Astrocyte of the spinal cord (primary cell): ENCODE results near the gene RFXAP.
A peak's percentile ranks its signal among the peaks of the same experiment; 100 is the strongest.

Source experiments
- DNase-seq: peaks from one replicate; pipeline ENCODE4 v3.0.0; 2011; ENCODE audit warnings: low read depth, low spot score
- H3K4me3 ChIP-seq: 2 replicates; pipeline ENCODE4 v1.5.1; 2011; ENCODE audit warnings: low read depth, mild to moderate bottlenecking, low read length, moderate library complexity
- CTCF ChIP-seq: IDR thresholded peaks from 2 replicates; pipeline ENCODE4 v1.5.1; 2012; ENCODE audit warnings: low read depth, mild to moderate bottlenecking, low read length, inconsistent platforms
- in situ Hi-C: cut with HindIII; loops from 2 replicates; pipeline ENCODE4 v1.10.0; 2017; ENCODE audit warnings: low sequenced_read_pairs

RFXAP gene, protein sequence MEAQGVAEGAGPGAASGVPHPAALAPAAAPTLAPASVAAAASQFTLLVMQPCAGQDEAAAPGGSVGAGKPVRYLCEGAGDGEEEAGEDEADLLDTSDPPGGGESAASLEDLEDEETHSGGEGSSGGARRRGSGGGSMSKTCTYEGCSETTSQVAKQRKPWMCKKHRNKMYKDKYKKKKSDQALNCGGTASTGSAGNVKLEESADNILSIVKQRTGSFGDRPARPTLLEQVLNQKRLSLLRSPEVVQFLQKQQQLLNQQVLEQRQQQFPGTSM

DNA sequence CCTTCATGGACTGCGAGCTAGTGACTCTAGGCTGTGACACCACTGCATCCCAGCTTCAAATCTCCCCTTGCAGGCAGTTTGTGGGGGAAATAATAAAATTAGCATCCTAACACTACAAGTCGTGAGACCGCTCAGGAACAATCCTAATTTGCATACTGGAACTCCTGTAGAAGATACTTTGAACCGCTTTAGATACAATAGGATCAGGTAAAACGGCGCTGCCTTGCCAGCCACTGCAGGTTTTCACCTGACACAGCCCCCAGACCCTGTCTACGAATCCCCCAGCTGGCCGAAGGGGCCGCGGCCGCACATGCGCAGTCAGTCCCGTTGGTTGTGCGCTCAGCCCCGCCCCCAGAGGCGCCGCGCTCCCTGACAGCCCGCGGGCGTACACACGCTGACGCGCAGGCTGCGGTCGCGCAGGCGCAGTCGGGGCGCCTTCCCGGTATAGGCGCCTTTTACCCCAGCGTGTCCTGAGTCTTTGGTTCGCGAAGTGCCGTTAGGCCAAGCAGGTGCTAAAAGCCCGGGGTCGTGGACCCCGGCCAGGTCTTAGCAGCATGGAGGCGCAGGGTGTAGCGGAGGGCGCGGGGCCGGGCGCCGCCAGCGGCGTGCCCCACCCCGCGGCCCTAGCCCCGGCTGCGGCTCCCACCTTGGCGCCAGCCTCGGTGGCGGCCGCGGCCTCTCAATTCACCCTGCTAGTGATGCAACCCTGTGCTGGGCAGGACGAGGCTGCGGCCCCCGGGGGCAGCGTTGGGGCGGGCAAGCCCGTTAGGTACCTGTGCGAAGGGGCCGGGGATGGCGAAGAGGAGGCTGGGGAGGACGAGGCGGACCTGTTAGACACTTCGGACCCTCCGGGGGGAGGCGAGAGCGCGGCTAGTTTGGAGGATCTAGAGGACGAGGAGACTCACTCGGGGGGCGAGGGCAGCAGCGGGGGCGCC is at the start of gene RFXAP:
Gene RFXAP (plus strand): TSS at position 419 of the 935 bp plus-strand sequence. CDS start 136 bp downstream, at position 555.
- peak within 1 kb of the TSS; percentile 80 for H3K4me3 ChIP-seq
- no peak for TF ChIP-seq CTCF

GRCh38 chr13:36769545-36769944 is 49.5 kb upstream of the RFXAP start:
- H3K4me3 ChIP-seq: no peak overlapping the region
- TF ChIP-seq CTCF: no peak
- DNase-seq: no peak
- in situ Hi-C loops: no loop called here

More for the DNA sequence above, at the start of gene RFXAP:
- DNase-seq: peak; percentile 87
- in situ Hi-C loops: no loop called here

DNA sequence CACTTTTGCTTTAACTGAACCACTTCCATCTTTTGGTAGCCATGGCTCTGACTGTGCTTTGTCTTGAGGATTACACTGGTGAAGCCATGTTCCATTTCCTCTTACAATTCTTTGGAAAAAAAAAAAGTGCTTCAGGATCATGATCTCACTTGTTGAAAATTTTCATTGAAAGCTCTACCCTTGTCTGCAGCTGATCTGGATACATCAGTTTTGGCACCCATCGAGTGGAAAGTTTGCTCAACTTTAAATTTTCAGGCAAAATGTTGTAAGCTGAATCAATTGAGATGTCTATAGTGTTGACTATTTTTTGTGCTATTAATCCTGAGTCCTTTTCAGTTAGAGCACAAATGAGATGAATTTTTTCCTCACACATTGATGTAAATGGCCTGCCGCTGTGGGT is 48.3 kb upstream of the RFXAP start:
- no peak for DNase-seq
- in situ Hi-C loops: no loop called here
- no peak for TF ChIP-seq CTCF
- H3K4me3 ChIP-seq: no peak overlapping the region

DNA sequence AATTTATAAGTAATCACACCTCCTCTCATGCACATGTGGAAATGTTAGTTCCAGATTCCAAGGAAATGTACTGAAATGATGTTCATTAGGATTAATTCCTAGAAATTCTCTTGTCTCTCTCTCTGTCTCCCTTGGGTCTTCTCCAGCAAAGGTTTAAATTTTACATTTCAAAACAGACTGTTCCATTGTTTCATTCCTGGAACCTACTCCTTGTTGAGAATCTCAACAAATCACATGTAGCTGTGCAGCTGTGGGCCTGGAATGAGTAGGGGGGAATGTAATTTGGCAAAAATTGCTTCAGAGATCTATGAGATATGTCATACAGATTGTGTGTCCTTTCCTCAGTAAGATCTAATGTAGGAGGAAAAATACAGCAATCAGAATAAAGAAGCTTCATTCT is 46.2 kb upstream of the RFXAP start:
- no peak for DNase-seq
- in situ Hi-C loops: no loop called here
- no peak overlapping the region for H3K4me3 ChIP-seq
- TF ChIP-seq CTCF: no peak

- no peak overlapping the region for H3K4me3 ChIP-seq
- in situ Hi-C loops: no loop called here
- no peak for TF ChIP-seq CTCF
- no peak for DNase-seq
Measured at GRCh38 chr13:36774931-36775330, 44.1 kb upstream of the RFXAP start.

DNA sequence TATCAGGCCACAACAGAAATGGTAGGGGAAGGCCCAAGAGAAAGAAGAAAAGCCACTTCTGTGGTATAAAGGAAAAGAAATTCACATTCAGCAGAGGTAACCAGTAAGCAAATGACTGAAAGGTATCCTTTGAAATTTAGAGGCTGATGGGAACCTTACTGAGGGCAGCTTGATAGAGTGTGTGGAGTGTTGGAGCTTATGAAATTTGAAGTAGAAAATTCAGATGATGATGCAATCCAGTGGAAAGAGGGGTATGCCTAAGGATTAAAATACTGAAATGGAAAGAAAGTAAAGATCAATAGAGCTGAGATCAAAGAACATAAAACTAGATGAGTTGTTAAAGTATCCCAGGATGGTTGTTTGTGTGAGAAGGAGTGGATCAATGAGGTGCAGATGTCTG is 42.8 kb upstream of the RFXAP start:
- in situ Hi-C loops: no loop called here
- H3K4me3 ChIP-seq: no peak overlapping the region
- no peak for DNase-seq
- no peak for TF ChIP-seq CTCF
